ENCODE results near the gene S100A6.
"Not testable (repeated sequence)": the region's sequence is repeated elsewhere in the genome, so short reads cannot be mapped to it uniquely, and the experiment has no call there.

Gene S100A6

GRCh38 chr1:153531638-153532037, 4.2 kb downstream of the S100A6 start:
- DNase-seq (ENCODE audit: low spot score): no peak

- DNase-seq (ENCODE audit: low spot score): no peak
Observed at GRCh38 chr1:153527683-153528040, 8.1 kb downstream of the S100A6 start.

- no peak for DNase-seq (ENCODE audit: low spot score)
Observed at GRCh38 chr1:153527023-153527682, 8.6 kb downstream of the S100A6 start.

- DNase-seq (ENCODE audit: low spot score): no peak
Observed at GRCh38 chr1:153526132-153526543, 9.7 kb downstream of the S100A6 start.

- no peak for DNase-seq (ENCODE audit: low spot score)
Observed at GRCh38 chr1:153525088-153525728, 10.6 kb downstream of the S100A6 start.

- DNase-seq (ENCODE audit: low spot score): not testable (repeated sequence)
Observed at GRCh38 chr1:153522353-153523048, 13.3 kb downstream of the S100A6 start.

GRCh38 chr1:153521808-153522207, 14.0 kb downstream of the S100A6 start:
- not testable (repeated sequence) for DNase-seq (ENCODE audit: low spot score)

GRCh38 chr1:153520818-153521476, 14.8 kb downstream of the S100A6 start:
- no peak for DNase-seq (ENCODE audit: low spot score)

GRCh38 chr1:153520137-153520691, 15.6 kb downstream of the S100A6 start:
- not testable (repeated sequence) for DNase-seq (ENCODE audit: low spot score)

- DNase-seq (ENCODE audit: low spot score): no peak
Observed at GRCh38 chr1:153519242-153519641, 16.5 kb downstream of the S100A6 start.

- DNase-seq (ENCODE audit: low spot score): no peak
Observed at GRCh38 chr1:153515504-153516394, 20.0 kb downstream of the S100A6 start.

- no peak for DNase-seq (ENCODE audit: low spot score)
Observed at GRCh38 chr1:153513666-153514065, 22.1 kb downstream of the S100A6 start.

GRCh38 chr1:153513023-153513422, 22.8 kb downstream of the S100A6 start:
- DNase-seq (ENCODE audit: low spot score): no peak

- peak; percentile 79 for DNase-seq (ENCODE audit: low spot score)
Observed at GRCh38 chr1:153510984-153511410, 24.8 kb downstream of the S100A6 start.

- DNase-seq (ENCODE audit: low spot score): peak; percentile 60
Observed at GRCh38 chr1:153509729-153510354, 25.9 kb downstream of the S100A6 start.

- no peak for DNase-seq (ENCODE audit: low spot score)
Observed at GRCh38 chr1:153509036-153509435, 26.8 kb downstream of the S100A6 start.

GRCh38 chr1:153507926-153508583, 27.7 kb downstream of the S100A6 start:
- no peak for DNase-seq (ENCODE audit: low spot score)

- DNase-seq (ENCODE audit: low spot score): no peak
Observed at GRCh38 chr1:153506831-153507413, 28.9 kb downstream of the S100A6 start.

- no peak for DNase-seq (ENCODE audit: low spot score)
Observed at GRCh38 chr1:153506386-153506785, 29.4 kb downstream of the S100A6 start.

GRCh38 chr1:153505576-153505975, 30.2 kb downstream of the S100A6 start:
- DNase-seq (ENCODE audit: low spot score): no peak
